H1 (cell line): ENCODE data around the gene ZNF33B. TPM values are rescaled to one million over a fixed set of nuclear protein-coding genes. Genes with fewer than 3 reads are reported as not detected.

ENCODE experiments used
- CHD7 ChIP-seq: fragments of 300-600 bp; sonication (generic); IDR thresholded peaks from 2 replicates; pipeline ENCODE4 v1.7.1; 2012; ENCODE audit warnings: low read length, moderate library complexity, mild to moderate bottlenecking, inconsistent platforms; ENCODE audit not compliant: insufficient replicate concordance
- USF2 ChIP-seq: IDR thresholded peaks from 2 replicates; pipeline ENCODE4 v1.6.1; 2011; ENCODE audit warnings: low read length, improper control_type of control experiment
- polyA plus RNA-seq, 7 experiments: library from polyadenylated mRNA; depleted of rRNA in 3 of 7; stranded (reverse) in 5 of 7; unstranded in 2 of 7; fragments of >200 nt in 5 of 7; fragments of 200-250 nt in 2 of 7; gene quantifications; 1 replicate in 5 of 7; 2 replicates in 1 of 7; 4 replicates in 1 of 7; pipeline versions ENCODE4 v1.2.1 to v1.2.3, GENCODE V29; 2011 to 2013; ENCODE audit warnings: missing spikeins in 2 of 7, mixed read lengths in 2 of 7
- total RNA-seq: library from RNA; stranded (reverse); fragmentation: NEBNext Ultra II Directional; extraction: Animal tissue kit (Norgen Biotek cat#: 25700); gene quantifications from 2 replicates; pipeline ENCODE4 v1.2.1, GENCODE V29; 2021

ZNF33B gene
- total and polyA plus RNA-seq, 2 of the 8 experiments (the other 6 are each of a cell fraction or from before 2014, with no cell fraction given) = 10.7 to 33.4 TPM

DNA sequence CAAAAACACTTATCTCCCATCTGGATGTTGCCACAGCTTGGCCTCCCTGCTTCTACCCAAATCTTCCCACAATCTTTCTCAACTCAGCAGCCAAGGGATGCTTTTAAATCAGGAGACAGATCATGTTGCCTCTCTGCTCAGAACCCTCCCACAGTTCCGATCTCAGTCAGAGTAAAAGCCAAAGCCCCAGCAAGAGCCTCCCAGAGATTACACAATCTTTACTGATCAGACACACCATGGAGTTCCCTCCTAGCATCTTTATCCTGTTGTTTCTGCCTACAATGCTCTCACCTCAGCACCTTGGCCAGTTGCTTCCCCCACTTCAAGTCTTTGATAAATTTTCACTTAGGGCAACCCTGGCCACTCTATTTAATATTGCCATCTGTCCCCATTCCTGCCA is 41.9 kb upstream of the ZNF33B start (continued):
- TF ChIP-seq CHD7 = no peak
- TF ChIP-seq USF2 = no peak
- TF ChIP-seq, all 59 proteins: peak for 0
